Sigmoid colon (tissue), 7 donors: ENCODE measurements around the gene MMP12. TPM values are rescaled to one million over a fixed set of nuclear protein-coding genes. Genes with fewer than 3 reads are reported as not detected.

ENCODE experiments used
- DNase-seq: peaks from one replicate; pipeline ENCODE4 v3.0.0-alpha.2; 2019
- H3K27ac ChIP-seq, 4 donors: fragments of 200-600 bp; sonication (generic); one replicate each; pipeline ENCODE4 v1.5.1; 2016 to 2019; ENCODE audit warnings: mild to moderate bottlenecking in 1 of 4
- H3K27me3 ChIP-seq, 3 donors: fragments of 200-600 bp; sonication (generic); one replicate each; pipeline ENCODE4 v1.5.1; 2019; ENCODE audit warnings: mild to moderate bottlenecking in 1 of 3
- H3K36me3 ChIP-seq, 4 donors: fragments of 200-600 bp; sonication (generic); one replicate each; pipeline ENCODE4 v1.5.1; 2016 to 2019
- H3K4me1 ChIP-seq, 4 donors: fragments of 200-600 bp; sonication (generic); one replicate each; pipeline ENCODE4 v1.5.1; 2017 to 2019
- H3K4me3 ChIP-seq, 4 donors: fragments of 200-600 bp; sonication (generic); one replicate each; pipeline ENCODE4 v1.5.1; 2017 to 2019; ENCODE audit warnings: mild to moderate bottlenecking in 2 of 4, moderate library complexity in 1 of 4
- H3K9me3 ChIP-seq, 4 donors: fragments of 200-600 bp in 3 of 4; sonication (generic) in 3 of 4; one replicate each; pipeline versions ENCODE4 v1.5.1 to v1.6.1; 2013 to 2019
- CTCF ChIP-seq, 4 experiments: fragments of 450-650 bp in 3 of 4; fragments of 200-600 bp in 1 of 4; IDR thresholded peaks; one replicate each; pipeline ENCODE4 v1.5.1; 2016 to 2019; ENCODE audit warnings: antibody characterized with exemption in 4 of 4, mild to moderate bottlenecking in 3 of 4, moderate library complexity in 2 of 4
- EP300 ChIP-seq, 4 donors: sonication (generic); formaldehyde crosslinking; IDR thresholded peaks; one replicate each; pipeline ENCODE4 v1.6.1; 2017; ENCODE audit warnings: antibody characterized with exemption in 4 of 4
- POLR2A ChIP-seq, 2 donors: fragments of 450-650 bp; IDR thresholded peaks; one replicate each; pipeline ENCODE4 v1.6.1; 2016; ENCODE audit warnings: antibody characterized with exemption in 2 of 2, mild to moderate bottlenecking in 2 of 2, moderate library complexity in 2 of 2
- POLR2AphosphoS5 ChIP-seq, 4 donors: sonication (generic); formaldehyde crosslinking; IDR thresholded peaks; one replicate each; pipeline ENCODE4 v1.6.1; 2017; ENCODE audit warnings: antibody characterized with exemption in 4 of 4
- WGBS, 2 donors: extraction: QIAGEN DNeasy Blood & Tissue Kit; methylation state at CpG; one replicate each; pipeline ENCODE4 v1.1.7; 2013; 5-methylcytosine and 5-hydroxymethylcytosine counted together
- intact Hi-C: fragments of 100-400 bp; cut with DNase I; formaldehyde crosslinking; loops from one replicate; pipeline ENCODE4 v1.15.1; 2023
- polyA plus RNA-seq, 3 donors: library from polyadenylated mRNA; stranded (reverse); fragments of 200-250 nt; gene quantifications; one replicate each; pipeline ENCODE4 v1.2.3, GENCODE V29; 2013
- total RNA-seq, 4 donors: library from RNA; depleted of rRNA; stranded (reverse); fragments of >200 nt; gene quantifications; one replicate each; pipeline ENCODE4 v1.1.0, GENCODE V29; 2016
- donor health status: healthy with polysubstance abuse.
- donor health status: Bipolar disorder and iron deficiency.
- donor health status: healthy.

Gene MMP12
- total RNA-seq = 1 to 10 TPM in 1 of 4 donors, not detected in 3; 1.8 TPM
- 100 to 1,000 TPM in 1 of 3 donors, 10 to 100 TPM in 1, 1 to 10 TPM in 1; 2.4 to 209 (median 31.6) TPM for polyA plus RNA-seq

GRCh38 chr11:102874852-102875251 is at the start of gene MMP12:
TSS of gene MMP12 (minus strand) at chr11:102874982. CDS start at chr11:102874937, 45 bp downstream.
- no peak for TF ChIP-seq POLR2AphosphoS5 (IDR thresholded peaks at IDR 0.05)
- no peak for TF ChIP-seq POLR2A (IDR thresholded peaks at IDR 0.05)
- no peak for TF ChIP-seq EP300 (IDR thresholded peaks at IDR 0.05)
- no peak for TF ChIP-seq CTCF (IDR thresholded peaks at IDR 0.05)
- intact Hi-C loops = no loop called here
- Histone ChIP-seq H3K9me3 (no peaks in the 10 kb centered on the region), H3K4me3 (no peak within 1 kb of the TSS), H3K27ac (no peak within 1 kb of the TSS), H3K36me3 (no peaks in the 10 kb centered on the region), H3K27me3 (no peaks in the 10 kb centered on the region), H3K4me1 (no peaks in the 10 kb centered on the region)
- no peak for DNase-seq
- 65 to 77% methylated on average over 4 of the region's 4 CpGs for WGBS, 2 donors

DNA sequence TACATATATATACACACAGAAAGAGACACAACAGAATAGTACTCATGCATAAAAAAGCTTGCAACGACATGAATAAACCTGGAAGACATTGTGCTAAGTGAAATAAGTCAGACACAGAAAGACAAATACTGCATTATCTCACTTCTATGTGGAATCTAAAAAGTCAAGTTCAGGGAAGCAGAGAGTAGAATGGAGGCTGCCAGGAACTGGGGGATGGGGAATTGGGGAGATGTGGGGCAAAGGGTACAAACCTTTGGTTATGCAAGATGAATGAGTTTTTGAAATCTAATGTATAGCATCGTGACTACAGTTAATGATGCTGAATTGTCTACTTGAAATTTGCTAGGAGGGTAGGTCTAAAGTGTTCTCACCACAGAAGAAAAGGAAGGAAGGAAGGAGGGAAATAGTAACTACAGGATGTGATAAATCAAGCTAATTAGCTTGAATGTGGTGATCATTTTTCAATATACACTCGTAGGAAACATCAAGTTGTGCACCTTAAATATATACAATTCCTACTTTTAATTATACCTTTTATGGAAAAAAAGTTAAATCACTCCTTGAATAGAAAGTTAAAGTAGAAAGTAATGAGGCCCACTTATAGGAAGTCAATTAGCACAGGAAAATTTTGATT is 46.9 kb upstream of the MMP12 start:
- DNase-seq = no peak
- intact Hi-C loops = no loop called here
- Histone ChIP-seq H3K9me3 (no peaks in the 10 kb centered on the region), H3K4me1 (no peaks in the 10 kb centered on the region), H3K4me3 (no peak overlapping the region), H3K36me3 (no peaks in the 10 kb centered on the region), H3K27me3 (no peaks in the 10 kb centered on the region), H3K27ac (no peak overlapping the region)
- no peak for TF ChIP-seq POLR2A (IDR thresholded peaks at IDR 0.05)
- no peak for TF ChIP-seq CTCF (IDR thresholded peaks at IDR 0.05)
- no peak for TF ChIP-seq EP300 (IDR thresholded peaks at IDR 0.05)
- TF ChIP-seq POLR2AphosphoS5 (IDR thresholded peaks at IDR 0.05) = no peak
- 53 to 70% methylated on average over 3 of the region's 3 CpGs for WGBS, 2 donors

DNA sequence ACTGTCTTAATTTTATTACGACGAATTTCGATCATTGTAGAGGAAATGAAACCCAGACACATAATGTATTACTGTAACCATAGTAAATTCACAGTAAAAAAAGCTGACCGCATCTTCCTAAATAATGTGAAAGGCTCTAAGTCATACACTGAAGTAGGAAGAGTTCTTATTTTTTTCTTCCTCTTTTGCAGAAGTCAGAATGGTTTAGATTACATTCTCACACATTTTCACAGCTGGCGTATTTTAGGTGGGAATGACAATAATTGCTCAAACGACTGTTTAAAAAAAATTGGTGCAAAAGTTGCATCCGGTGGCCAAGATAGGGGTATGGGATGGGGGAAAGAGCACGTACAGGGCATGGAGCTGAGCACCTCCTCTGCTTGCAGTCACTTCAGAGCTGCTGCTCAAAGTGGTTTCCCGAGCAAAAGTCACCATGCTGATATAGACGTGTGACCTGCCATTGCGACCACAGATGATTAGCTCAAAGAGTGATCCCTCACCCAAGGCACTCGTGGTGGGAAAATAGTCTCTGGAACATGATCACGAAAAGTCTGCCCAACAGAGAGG is 45.4 kb upstream of the MMP12 start:
- Histone ChIP-seq H3K4me3 (no peak overlapping the region), H3K27ac (no peak overlapping the region), H3K27me3 (no peaks in the 10 kb centered on the region), H3K36me3 (no peaks in the 10 kb centered on the region), H3K4me1 (peaks cover 0 to 5% (median 0%) of the 10 kb centered on the region in 4 donors), H3K9me3 (no peaks in the 10 kb centered on the region)
- TF ChIP-seq POLR2A (IDR thresholded peaks at IDR 0.05) = no peak
- TF ChIP-seq POLR2AphosphoS5 (IDR thresholded peaks at IDR 0.05) = no peak
- TF ChIP-seq CTCF (IDR thresholded peaks at IDR 0.05) = no peak
- TF ChIP-seq EP300 (IDR thresholded peaks at IDR 0.05) = no peak
- intact Hi-C loops = no loop called here
- WGBS, 2 donors = 41 to 80% methylated on average over 13 of the region's 13 CpGs
- no peak for DNase-seq

DNA sequence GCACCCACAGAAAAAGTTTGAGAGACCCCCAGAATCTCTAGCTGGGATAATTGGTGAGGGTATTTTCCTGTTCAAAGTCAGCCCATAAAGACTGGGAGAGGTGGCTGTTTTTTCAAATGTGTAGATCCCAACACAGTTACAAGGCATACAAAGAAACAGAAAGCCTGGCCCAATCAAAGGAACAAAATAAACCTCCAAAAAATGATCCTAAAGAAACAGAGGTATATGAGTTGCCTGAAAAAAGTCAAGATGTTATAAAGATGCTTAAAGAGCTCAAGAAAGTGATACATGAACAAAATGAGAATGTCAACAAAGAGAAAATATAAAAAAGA is 40.2 kb upstream of the MMP12 start:
- no peak overlapping the region for H3K4me3 ChIP-seq
- no peaks in the 10 kb centered on the region for H3K9me3 ChIP-seq
- no peak for DNase-seq
- no peaks in the 10 kb centered on the region for H3K27me3 ChIP-seq
- peak overlapping the region in 2 of 4 donors; percentile 75 for H3K27ac ChIP-seq
- intact Hi-C loops = loop anchor here (2.0 kb wide), 1 partner anchor 26 kb away; no protein-coding TSS in a partner anchor
- no peaks in the 10 kb centered on the region for H3K36me3 ChIP-seq
- no peak for TF ChIP-seq EP300 (IDR thresholded peaks at IDR 0.05)
- TF ChIP-seq CTCF (IDR thresholded peaks at IDR 0.05) = no peak
- no peak for TF ChIP-seq POLR2AphosphoS5 (IDR thresholded peaks at IDR 0.05)
- TF ChIP-seq POLR2A (IDR thresholded peaks at IDR 0.05) = no peak
- H3K4me1 ChIP-seq = peaks cover 0 to 37% (median 11%) of the 10 kb centered on the region in 4 donors
